Suprapubic skin (tissue), 4 donors: ENCODE results near the gene KRT76.

Source experiments
- EP300 ChIP-seq: sonication (generic); formaldehyde crosslinking; IDR thresholded peaks from one replicate; pipeline ENCODE4 v1.6.1; 2017; ENCODE audit warnings: antibody characterized with exemption
- POLR2A ChIP-seq, 2 donors: fragments of 450-650 bp; IDR thresholded peaks; one replicate each; pipeline ENCODE4 v1.6.1; 2017; ENCODE audit warnings: antibody characterized with exemption in 2 of 2, mild to moderate bottlenecking in 2 of 2, moderate library complexity in 2 of 2
- POLR2AphosphoS5 ChIP-seq, 3 donors: sonication (generic); formaldehyde crosslinking; IDR thresholded peaks; one replicate each; pipeline ENCODE4 v1.6.1; 2017; ENCODE audit warnings: antibody characterized with exemption in 3 of 3
- TF ChIP-seq, protein P1 (sequence below), 2 donors: fragments of 200-600 bp in 1 of 2; fragments of 450-650 bp in 1 of 2; sonication (generic) in 1 of 2; IDR thresholded peaks; one replicate each; pipeline ENCODE4 v1.5.1; 2016 to 2019; ENCODE audit warnings: antibody characterized with exemption in 2 of 2, mild to moderate bottlenecking in 1 of 2, moderate library complexity in 1 of 2

DNA sequence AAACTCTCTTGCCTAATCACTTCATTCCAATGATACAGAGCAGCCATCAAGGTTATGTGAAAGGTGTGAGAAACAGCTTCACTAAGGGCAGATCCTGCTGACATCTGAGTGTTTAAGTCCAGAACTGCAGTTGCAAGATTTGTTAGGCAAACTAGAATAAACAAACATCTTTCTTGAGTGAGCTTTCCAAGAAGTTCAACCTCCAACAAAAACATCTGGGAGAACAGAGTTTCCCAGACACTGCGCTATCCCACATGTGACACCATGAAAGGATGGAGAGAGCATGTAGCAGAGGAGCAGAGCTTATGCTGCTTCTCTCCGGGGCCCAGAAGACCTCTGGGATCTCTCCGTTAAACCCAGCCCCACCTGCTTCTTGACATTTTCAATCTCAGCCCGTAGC is 5.6 kb downstream of the KRT76 start:
- TF ChIP-seq POLR2A (IDR thresholded peaks at IDR 0.05) (no peak), POLR2AphosphoS5 (IDR thresholded peaks at IDR 0.05) (no peak), EP300 (no peak)
- TF ChIP-seq, protein P1, sequence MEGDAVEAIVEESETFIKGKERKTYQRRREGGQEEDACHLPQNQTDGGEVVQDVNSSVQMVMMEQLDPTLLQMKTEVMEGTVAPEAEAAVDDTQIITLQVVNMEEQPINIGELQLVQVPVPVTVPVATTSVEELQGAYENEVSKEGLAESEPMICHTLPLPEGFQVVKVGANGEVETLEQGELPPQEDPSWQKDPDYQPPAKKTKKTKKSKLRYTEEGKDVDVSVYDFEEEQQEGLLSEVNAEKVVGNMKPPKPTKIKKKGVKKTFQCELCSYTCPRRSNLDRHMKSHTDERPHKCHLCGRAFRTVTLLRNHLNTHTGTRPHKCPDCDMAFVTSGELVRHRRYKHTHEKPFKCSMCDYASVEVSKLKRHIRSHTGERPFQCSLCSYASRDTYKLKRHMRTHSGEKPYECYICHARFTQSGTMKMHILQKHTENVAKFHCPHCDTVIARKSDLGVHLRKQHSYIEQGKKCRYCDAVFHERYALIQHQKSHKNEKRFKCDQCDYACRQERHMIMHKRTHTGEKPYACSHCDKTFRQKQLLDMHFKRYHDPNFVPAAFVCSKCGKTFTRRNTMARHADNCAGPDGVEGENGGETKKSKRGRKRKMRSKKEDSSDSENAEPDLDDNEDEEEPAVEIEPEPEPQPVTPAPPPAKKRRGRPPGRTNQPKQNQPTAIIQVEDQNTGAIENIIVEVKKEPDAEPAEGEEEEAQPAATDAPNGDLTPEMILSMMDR (IDR thresholded peaks at IDR 0.05): no peak
